C1 segment of cervical spinal cord (tissue), 14 donors: ENCODE measurements around the gene PRODH.
A peak's percentile ranks its signal among the peaks of the same experiment; 100 is the strongest.
"Not testable (repeated sequence)": the region's sequence is repeated elsewhere in the genome, so short reads cannot be mapped to it uniquely, and the experiment has no call there.

Experiments used
- DNase-seq, 14 donors: peaks; one replicate each; lab custom pipeline; 2025; lab: John Stamatoyannopoulos, UW

Gene PRODH

DNA sequence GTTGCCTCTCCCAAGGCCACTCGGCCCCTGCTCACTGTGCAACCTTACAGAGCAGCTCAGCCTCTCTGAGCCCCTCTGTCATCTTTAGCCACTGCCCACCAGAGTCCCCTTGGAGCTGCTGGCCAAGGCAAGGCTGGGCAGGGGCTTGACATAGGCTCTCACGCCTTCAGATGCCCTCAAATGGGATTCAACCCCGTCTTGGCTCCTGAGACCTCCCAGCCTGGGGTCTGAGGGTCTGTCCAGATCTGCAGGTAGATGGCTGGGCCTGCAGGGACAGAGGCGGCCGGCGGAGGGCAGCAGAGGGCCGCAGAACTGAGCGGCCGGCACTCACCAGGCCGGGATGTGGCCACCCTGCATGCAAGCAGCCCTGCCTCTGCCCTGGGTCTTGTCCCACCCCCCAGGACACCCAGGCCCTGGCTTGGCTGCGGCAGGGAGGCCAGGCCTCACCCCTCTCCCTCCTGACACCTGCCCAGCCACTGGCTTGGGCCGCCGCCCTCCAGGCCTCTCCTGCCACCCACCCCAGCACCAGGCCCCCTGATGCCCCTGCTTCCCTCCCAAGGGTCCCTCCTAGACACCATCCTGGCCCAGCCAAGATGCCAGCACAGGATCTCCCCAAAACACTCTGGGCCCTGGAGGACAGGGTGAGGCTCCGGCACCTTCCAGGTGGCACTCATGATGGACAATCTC is 18.4 kb upstream of the PRODH start:
- DNase-seq, result peak in 10 of 14 donors; percentile 18 to 75 (median 30)

DNA sequence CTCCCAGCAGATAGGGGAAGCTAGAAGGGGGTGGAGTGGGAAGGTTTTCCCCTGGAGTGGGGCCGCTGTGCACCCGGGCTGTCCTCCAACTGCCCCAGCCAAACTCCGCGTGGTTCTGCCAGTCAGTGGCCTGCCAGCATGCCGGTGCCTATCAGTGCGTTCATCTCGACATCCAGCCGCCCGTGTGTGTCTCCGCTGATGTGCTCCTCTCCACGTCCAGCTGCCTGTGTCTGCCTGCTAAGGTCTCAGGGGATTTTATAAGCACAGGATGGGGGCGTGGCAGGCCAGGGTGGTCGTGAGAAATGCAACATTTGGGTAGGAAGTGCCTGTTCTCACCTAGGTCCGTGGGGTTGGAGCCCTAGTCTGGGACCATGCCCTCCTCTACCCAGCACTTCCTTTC is 17.0 kb upstream of the PRODH start:
- not testable (repeated sequence) for DNase-seq

DNA sequence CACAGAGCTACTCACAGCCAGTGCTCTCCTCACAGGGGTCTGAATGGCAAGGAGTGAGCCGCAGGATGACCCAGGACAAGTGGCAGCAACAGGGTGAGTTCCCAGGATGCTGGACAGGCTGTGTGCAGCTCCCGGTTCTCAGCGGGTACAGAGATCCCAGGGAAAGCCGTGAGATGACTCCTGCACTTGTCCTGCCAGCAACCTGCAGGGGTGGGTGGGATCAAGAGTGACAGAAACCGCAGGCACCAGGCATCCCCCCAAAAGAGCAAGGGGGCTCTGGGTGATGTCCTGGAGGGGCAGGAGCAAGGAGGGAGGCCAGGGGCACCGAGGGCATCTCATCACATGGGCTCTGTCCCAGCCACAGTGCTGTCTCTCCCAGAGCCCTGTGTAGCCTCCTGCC is 15.9 kb upstream of the PRODH start:
- DNase-seq, result no peak

DNA sequence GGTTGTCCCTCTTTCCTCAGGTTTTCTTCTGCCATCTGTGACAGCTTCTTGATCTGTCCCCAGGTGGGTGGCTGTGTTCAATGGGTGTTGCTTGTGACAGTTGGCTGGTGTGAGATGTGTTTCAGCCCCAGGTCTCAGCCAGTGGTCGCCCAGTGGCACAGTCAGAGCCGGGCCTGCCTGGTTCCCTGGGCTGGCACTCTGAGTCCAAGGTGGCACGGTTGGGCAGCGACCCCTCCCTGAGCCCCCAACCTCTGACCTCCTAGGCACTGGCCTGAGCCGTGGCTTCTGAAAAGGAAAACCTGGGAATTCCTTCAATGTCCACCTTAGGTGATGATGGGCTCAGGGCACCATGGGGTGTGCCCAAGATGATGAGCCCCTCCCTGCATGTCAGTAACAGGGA is 14.0 kb upstream of the PRODH start:
- no peak for DNase-seq

DNA sequence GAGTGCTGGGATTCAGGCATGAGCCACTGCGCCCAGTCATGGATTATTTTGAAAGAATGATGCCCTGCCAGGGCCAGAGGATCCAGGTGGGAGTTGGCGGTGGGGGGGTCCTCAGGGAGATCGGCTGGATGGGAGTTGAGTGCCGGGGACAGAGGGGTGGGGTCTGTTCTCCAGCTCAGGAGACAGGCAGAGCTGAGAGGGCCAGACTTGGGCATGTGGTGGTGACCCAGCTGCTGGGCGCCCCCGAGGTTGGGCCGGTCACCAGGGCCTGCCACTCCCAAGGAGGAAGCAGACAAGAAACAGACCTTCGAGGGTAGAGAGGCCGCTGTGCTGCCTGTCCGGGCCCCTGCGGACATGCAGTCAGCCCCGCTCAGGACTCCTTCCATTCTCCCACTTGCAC is 11.8 kb upstream of the PRODH start:
- no peak for DNase-seq

DNA sequence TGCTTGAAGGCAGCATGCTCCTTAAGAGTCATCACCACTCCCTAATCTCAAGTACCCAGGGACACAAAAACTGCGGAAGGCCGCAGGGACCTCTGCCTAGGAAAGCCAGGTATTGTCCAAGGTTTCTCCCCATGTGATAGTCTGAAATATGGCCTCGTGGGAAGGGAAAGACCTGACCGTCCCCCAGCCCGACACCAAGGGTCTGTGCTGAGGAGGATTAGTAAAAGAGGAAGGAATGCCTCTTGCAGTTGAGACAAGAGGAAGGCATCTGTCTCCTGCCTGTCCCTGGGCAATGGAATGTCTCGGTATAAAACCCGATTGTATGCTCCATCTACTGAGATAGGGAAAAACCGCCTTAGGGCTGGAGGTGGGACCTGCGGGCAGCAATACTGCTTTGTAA is 11.0 kb upstream of the PRODH start:
- not testable (repeated sequence) for DNase-seq

DNA sequence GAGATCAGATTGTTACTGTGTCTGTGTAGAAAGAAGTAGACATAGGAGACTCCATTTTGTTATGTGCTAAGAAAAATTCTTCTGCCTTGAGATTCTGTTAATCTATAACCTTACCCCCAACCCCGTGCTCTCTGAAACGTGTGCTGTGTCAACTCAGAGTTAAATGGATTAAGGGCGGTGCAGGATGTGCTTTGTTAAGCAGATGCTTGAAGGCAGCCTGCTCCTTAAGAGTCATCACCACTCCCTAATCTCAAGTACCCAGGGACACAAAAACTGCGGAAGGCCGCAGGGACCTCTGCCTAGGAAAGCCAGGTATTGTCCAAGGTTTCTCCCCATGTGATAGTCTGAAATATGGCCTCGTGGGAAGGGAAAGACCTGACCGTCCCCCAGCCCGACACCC is 2.6 kb upstream of the PRODH start:
- not testable (repeated sequence) for DNase-seq

DNA sequence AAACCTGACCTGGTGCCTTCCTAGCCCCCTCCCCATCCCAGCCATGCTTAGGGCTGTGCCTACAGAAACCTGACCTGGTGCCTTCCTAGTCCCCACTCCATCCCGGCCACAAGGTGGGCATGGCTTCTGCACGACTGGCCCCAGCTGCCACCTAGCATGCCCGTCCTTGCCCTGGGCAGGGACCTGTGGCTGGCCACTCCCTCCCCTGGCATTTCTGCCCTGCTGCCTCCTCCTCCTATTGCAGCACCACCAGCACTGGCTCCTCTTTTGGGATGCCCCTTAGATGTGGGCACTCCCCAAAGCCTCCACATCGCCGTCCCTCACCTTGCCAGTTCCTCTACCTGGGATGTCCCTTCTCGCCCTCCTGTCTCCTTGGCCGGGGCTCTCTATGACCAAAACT is 1.4 kb downstream of the PRODH start:
- not testable (repeated sequence) for DNase-seq

DNA sequence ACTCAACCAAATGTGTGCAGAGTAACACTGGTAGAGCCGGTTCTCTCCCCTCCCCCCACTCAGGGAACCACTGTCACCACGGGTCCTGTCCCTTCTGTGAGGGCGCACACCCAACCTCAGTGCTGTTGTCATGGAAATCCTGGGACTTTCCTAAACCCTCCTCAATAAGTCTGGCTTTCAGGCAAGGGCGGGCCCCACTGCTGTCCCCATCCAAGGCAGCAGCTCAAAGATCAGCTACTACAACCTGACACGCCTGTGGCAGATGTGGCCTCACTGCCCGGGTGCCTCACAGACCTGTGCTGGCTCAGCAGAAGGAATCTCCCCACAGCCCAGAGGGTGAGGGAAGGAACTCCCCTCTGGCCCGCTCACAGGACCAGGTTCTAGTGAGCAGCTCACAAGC is 2.2 kb downstream of the PRODH start:
- no peak for DNase-seq

DNA sequence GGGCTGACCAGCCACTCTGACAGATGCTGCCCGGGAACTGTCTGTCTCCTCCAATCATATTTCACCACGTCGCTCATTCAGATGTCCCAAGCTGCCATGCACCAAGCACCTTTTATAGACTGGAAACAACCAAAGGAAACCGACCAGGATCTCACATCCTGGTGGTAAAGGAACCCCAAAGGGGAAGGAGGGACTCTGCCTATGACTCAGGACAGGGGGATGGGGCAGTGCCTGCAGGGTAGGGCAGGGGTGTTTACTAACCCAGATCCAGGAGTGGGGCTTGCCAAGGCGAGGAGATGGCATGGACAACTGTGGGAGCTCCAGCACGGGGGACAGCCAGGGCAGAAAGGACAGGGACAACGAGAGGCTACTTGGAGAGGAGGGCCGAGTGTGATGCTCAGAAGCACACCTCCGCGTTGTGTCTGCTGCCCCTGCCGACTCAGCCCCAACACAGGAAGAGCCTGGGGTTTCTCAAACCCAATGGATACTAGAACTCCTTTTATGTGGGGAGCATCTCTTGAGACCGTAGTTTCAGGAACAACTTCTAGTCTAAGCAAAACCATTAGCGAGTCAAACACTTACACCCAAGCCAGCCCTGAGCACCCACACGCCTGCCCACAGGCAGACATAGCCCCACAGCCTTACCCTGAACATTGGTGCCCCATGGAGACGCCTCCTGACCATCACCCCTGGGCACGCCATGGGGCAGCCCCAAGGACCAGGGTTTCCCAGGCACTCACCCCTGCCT is 4.0 kb downstream of the PRODH start:
- no peak for DNase-seq

DNA sequence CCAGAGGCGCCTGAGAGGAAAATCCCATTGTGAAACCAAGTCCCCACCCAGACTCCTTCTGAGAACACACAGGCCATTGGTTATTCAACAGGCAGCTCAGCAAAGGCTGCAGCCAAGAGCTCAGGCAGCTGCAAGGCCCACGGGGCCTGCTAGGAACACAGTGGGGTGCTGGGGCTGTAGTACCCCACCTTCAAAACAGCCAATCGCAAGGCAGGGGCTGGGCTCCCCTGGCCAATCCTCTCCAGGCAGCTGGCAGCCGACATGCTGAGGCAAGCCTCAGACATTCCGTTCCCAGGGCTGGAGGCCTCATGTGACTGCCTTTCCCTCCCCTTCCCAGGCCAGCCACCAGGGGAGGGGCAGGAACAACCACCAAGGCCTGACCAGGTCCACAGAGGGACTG is 6.6 kb downstream of the PRODH start:
- DNase-seq, result no peak

DNA sequence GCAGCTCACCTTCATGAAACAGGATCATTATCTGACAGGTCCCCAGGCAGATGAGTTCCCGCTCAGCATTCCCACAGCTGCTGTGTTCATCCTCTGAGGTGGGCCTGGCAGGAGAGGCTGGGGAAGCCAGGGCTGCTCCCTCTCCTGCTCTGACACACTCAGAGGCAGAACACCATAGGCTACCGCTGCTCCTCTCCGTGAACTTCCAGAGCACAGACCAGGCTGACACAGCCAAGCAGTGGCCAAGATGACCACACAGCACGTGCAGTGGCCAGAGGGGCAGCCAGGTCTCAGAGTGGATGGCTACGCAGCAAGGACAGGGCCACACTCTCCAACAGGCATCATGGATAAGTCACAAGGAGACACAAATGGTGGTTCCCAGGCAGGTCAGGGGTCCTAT is 8.5 kb downstream of the PRODH start:
- no peak for DNase-seq

DNA sequence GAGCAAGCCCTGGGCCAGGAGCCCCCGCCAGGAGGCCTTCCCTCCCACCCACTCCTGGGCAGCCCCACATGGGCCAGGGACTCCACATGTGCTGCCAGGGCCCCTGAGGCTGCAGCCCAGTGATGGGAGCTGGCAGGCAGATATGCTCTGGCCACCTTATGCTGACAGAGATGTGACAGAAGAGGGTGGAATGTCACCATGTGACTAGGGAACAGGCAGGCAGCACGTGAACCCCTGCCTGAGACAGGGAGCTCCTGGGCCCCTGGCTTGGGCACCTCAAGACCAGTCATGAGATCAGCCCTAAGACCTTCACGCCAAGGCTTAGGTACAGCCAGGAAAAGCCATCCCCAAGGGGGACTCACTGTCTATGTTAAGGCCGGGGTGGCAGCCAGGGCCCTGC is 9.1 kb downstream of the PRODH start:
- DNase-seq, result no peak

DNA sequence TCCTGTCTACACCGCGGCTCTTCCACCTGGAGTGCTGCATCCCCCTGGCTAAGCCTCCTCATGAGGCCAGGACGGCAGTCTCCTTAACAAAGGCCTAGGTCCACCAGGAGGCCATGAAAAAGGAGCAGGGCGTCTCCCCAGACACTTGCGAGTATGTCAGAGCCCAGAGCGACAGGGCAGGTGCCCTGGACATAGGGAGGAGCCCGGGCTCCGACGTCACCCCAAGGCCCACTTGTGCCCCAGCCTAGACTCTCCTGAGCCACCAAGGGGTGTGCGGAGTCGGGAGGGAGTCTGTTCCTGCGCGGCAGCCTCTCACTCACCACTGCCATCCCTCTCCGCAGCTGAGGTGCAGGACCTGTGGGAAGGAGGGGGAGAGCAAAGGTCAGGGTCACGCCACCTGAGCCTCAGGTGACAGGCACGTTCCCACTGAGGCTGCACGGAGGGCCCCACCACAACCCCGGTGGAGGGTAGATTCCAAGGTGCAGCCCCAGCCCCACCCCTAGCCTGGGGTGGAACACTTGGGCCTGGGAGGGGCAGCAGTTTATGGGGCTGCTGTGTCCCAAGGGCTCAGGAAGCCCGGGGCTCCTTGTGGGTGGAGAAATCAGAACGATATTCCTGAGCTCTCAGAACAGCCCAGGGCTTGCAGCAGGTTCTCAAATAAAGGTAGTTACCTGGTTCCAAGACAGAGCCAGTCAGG is 10.6 kb downstream of the PRODH start:
- no peak for DNase-seq

DNA sequence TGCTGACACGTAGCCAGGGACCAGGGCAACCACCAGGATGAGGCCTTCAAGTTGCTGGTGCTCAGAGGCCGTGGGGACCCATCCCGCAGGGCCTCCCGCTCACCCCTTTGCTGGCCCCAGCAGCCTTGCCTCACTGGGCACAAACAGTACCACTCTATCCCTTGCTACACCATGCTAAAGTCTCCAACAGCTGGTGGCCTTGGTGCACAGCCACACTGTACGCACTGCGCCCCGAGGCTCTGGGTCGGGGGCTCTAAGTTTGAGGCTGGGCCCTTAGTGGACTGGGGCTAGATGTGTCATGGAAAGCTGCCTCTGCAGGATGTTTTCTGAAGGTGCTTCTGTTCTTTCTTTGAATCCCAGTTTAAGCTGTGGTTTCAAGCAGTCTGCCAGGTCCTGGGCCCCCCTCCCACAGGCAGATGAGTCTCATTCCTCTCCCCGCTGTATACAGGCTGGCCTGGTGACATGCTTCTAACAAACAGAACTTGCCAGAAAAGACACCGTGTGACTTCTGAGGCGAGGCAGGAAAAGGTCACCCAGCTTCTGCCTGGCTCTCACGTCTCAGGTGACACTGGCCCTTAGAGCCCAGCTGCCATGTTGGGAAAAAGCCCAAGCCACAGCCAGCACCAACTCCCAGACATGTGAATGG is 15.7 kb downstream of the PRODH start:
- not testable (repeated sequence) for DNase-seq

DNA sequence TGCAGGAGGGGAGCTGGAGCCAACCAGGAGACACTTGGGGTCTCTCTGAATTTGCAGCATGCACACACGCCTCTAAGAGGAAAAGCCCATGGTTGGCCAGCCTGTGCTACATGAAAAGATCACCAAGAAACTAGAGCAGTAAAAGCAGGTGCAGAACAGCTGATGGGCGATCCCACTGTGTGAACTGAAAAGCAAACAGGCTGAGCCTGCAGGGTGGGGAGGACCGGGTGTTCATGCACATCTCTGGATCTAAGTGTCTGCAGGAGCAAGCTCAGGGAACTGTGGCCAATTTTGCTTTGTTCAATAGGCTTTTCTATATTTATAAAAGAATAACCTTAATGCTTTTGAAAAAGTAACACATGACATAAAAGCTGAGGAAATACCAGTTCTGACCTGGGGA is 18.3 kb downstream of the PRODH start:
- DNase-seq, result not testable (repeated sequence)

DNA sequence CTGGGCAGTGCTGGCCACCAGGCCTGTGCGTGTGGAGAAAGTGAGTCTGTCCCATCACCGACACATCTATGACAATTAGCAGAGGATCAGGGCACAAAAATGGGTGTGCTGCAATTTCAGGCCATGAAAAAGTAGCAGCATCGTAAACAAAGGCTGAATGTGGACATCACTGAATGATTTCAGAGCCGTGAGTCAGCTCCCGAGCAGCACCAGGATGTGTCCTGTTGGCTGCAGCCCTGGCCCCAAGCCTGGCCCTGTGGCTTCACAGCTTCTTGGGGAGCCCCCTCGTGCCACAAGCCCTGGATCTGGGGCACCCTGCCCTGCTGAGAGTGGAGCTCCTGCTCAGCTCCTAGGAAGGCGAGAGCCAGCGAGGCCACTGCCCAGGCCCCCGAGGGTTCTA is 20.5 kb downstream of the PRODH start:
- DNase-seq, result not testable (repeated sequence)

DNA sequence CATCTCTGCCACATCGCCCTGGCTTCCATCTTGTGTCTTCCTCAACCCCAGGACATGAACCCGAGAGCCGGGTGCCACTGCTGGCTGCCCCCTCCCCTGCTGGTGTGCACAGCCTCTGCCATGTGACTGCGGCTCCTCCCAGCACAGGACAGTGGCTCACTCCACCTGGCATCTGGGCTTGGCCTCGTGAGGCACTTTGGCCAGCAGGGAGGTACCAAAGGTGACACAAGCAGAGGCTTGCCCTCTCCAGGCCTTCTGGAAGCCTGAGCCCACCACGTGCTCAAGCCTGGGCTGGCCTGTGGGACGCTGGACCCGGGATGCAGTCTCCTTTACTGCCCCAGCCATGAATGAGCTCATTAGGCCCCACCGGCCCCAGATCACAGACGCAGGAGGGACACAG is 21.5 kb downstream of the PRODH start:
- DNase-seq, result not testable (repeated sequence)

DNA sequence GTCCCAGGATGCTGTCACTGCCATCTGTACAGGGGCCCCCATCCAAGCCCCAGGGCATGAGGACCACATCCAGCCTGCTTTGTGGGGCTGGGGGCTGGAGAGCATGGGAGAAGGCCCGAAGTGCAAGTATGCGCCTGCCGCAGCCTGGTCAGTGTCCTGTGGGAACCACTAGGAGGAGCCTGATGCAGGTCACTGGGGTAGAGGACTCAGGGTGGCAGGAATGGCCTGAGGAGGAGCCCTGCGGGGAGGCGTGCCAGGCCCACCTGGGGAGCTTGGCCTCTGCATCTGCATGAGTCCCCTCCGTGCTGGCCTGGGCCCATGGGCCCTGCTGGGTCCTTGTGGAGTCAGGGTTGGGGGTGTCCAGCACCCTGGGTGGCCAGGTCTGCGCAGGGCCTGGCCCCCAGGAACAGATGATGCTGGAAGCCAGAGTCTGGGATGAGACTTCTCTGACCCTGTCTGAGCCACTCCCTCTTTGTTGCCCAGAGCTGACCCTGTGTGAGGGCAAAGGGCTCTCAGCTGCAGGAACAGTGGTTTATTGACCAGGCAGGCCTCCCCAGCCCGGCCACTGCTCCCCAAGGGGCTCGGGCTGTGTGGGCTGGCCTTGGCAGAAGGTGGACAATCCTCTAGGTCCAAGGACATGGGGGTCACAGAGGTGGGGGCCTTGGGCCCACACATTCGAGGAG is 23.7 kb downstream of the PRODH start:
- DNase-seq, result not testable (repeated sequence)

DNA sequence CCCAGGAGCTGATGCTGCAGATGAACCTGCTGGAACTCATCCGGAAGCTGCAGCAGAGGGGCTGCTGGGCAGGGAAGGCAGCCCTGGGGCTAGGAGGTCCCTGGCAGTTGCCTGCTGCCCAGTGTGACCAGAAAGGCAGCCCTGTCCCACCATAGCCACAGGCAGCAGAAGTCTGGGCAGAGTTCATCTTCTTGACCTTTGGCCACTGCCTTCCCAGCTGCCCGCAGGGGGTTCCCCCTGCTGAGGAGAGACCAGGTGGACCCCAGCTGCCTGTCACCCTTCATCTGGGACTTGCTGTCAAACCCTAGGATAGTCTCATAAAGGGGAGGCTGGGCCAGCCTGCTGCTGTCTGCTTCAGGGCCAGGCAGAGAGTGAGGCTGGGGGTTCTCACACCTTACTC is 24.6 kb downstream of the PRODH start:
- not testable (repeated sequence) for DNase-seq

DNA sequence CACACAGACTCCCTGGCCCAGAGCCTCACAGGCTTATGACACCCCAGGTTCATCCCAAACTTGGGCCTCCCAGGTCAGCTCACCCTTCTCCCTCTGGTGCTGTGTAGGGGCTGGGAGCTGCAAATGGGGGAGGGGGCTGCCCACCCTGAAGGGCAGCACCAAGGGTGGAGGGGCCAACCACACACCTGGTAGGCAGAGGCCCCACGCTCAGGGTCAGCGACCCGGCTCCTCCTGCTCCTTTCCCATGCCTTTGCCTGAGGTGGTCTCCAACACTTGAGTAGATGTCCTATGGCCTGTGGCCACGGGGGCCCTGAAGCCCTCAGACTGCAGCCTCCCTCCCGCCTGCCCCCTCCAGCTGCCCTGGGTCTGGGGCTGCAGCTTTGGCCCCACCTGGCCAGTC is 26.5 kb downstream of the PRODH start:
- no peak for DNase-seq

DNA sequence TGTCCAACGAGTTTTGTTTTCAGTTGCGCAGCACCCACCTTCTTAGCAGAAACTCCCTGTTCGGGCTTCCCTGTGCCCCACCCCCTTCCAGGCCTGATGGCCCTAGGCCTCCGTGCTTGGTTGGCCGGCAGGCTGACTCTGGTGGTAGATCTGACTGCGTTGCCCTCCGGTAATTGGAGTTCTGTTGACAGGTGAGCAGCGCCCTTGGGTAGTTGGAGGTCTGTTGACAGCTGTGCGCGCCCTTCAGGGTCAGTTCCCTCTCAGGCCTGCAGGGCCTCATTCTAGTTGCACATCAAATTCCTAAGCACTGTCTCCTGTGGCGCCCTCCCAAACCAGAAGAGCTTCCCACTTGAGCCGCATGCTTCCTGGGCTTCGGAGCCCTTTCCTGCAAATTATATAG is 29.2 kb downstream of the PRODH start:
- no peak for DNase-seq
